Measurements from ENCODE around the gene SPEM3.

Gene SPEM3

GRCh38 chr17:7459961-7460545 lies 31.4 kb downstream of the SPEM3 start:
- H3K9me3 ChIP-seq (ENCODE audit: insufficient read depth, low read depth, low read length) = no peaks in the 10 kb centered on the region
- no peak overlapping the region for H2AFZ ChIP-seq (ENCODE audit: insufficient read depth, low read length, poor library complexity)
- H2BK120ac ChIP-seq (ENCODE audit: insufficient read depth, low read length, poor library complexity) = no peak overlapping the region
- no peak overlapping the region for H4K12ac ChIP-seq (ENCODE audit: low read depth, low read length)
- H3K36me3 ChIP-seq (ENCODE audit: control insufficient read depth in 1 of 2, insufficient read depth in 2 of 2, low read length in 2 of 2) = peaks cover 21 to 22% of the 10 kb centered on the region in 2 experiments
- H3K23ac ChIP-seq (ENCODE audit: low read length) = no peak overlapping the region
- H3K4me2 ChIP-seq (ENCODE audit: low read length) = no peak overlapping the region
- no peak for DNase-seq
- H2AK5ac ChIP-seq (ENCODE audit: low read length) = no peak overlapping the region
- H3K27me3 ChIP-seq (ENCODE audit: insufficient read depth, low read length) = no peaks in the 10 kb centered on the region
- H3K14ac ChIP-seq (ENCODE audit: low read length) = no peak overlapping the region
- H3K4ac ChIP-seq (ENCODE audit: low read depth, low read length) = no peak overlapping the region
- peaks cover 3% of the 10 kb centered on the region for H3K79me1 ChIP-seq (ENCODE audit: low read length)
- no peak overlapping the region for H2BK12ac ChIP-seq (ENCODE audit: low read length)
- WGBS (ENCODE audit: extremely low coverage, insufficient coverage, insufficient read length) = no CpG with 5 or more reads among the region's 3 CpGs
- H3K4me3 ChIP-seq (ENCODE audit: low read depth, low read length) = no peak overlapping the region
- no peak overlapping the region for H3K18ac ChIP-seq (ENCODE audit: low read length)
- H4K8ac ChIP-seq (ENCODE audit: low read depth, low read length) = no peak overlapping the region
- H3K27ac ChIP-seq (ENCODE audit: low read depth, low read length) = no peak overlapping the region
- H3K4me1 ChIP-seq (ENCODE audit: control insufficient read depth in 1 of 2, insufficient read depth in 2 of 2, low read length in 2 of 2) = peaks cover 4 to 5% of the 10 kb centered on the region in 2 experiments
- no peak overlapping the region for H2BK5ac ChIP-seq (ENCODE audit: low read depth, low read length, poor library complexity)
- peaks cover 3% of the 10 kb centered on the region for H3K79me2 ChIP-seq (ENCODE audit: control insufficient read depth, insufficient read depth, low read length, poor library complexity)
- no peak overlapping the region for H4K91ac ChIP-seq (ENCODE audit: low read depth, low read length)
- no peak overlapping the region for H3K9ac ChIP-seq (ENCODE audit: low read length)

- Histone ChIP-seq H3K4ac (ENCODE audit: low read depth, low read length) (no peak overlapping the region), H2BK12ac (ENCODE audit: low read length) (no peak overlapping the region), H2BK5ac (ENCODE audit: low read depth, low read length, poor library complexity) (no peak overlapping the region), H3K36me3 (ENCODE audit: control insufficient read depth in 1 of 2, insufficient read depth in 2 of 2, low read length in 2 of 2) (peaks cover 27 to 28% of the 10 kb centered on the region in 2 experiments), H3K79me1 (ENCODE audit: low read length) (no peaks in the 10 kb centered on the region), H3K4me1 (ENCODE audit: control insufficient read depth in 1 of 2, insufficient read depth in 2 of 2, low read length in 2 of 2) (peaks cover 3 to 4% of the 10 kb centered on the region in 2 experiments), H3K9ac (ENCODE audit: low read length) (no peak overlapping the region), H4K8ac (ENCODE audit: low read depth, low read length) (no peak overlapping the region), H2BK120ac (ENCODE audit: insufficient read depth, low read length, poor library complexity) (no peak overlapping the region), H2AK5ac (ENCODE audit: low read length) (no peak overlapping the region), H3K4me3 (ENCODE audit: low read depth, low read length) (no peak overlapping the region), H3K79me2 (ENCODE audit: control insufficient read depth, insufficient read depth, low read length, poor library complexity) (no peaks in the 10 kb centered on the region), H3K14ac (ENCODE audit: low read length) (no peak overlapping the region), H4K12ac (ENCODE audit: low read depth, low read length) (no peak overlapping the region), H3K4me2 (ENCODE audit: low read length) (no peak overlapping the region), H4K91ac (ENCODE audit: low read depth, low read length) (no peak overlapping the region), H3K23ac (ENCODE audit: low read length) (no peak overlapping the region), H3K27ac (ENCODE audit: low read depth, low read length) (no peak overlapping the region), H3K9me3 (ENCODE audit: insufficient read depth, low read depth, low read length) (no peaks in the 10 kb centered on the region), H3K18ac (ENCODE audit: low read length) (no peak overlapping the region), H3K27me3 (ENCODE audit: insufficient read depth, low read length) (no peaks in the 10 kb centered on the region), H2AFZ (ENCODE audit: insufficient read depth, low read length, poor library complexity) (no peak overlapping the region)
- no CpG with 5 or more reads among the region's 7 CpGs for WGBS (ENCODE audit: extremely low coverage, insufficient coverage, insufficient read length)
- no peak for DNase-seq
Measured at GRCh38 chr17:7460850-7461660, 32.4 kb downstream of the SPEM3 start.

- H3K4ac ChIP-seq (ENCODE audit: low read depth, low read length) = no peak overlapping the region
- no peaks in the 10 kb centered on the region for H3K79me2 ChIP-seq (ENCODE audit: control insufficient read depth, insufficient read depth, low read length, poor library complexity)
- no peak overlapping the region for H2BK5ac ChIP-seq (ENCODE audit: low read depth, low read length, poor library complexity)
- WGBS (ENCODE audit: extremely low coverage, insufficient coverage, insufficient read length) = 100% methylated on average over 3 of the region's 44 CpGs
- H4K12ac ChIP-seq (ENCODE audit: low read depth, low read length) = no peak overlapping the region
- no peaks in the 10 kb centered on the region for H3K79me1 ChIP-seq (ENCODE audit: low read length)
- H3K9me3 ChIP-seq (ENCODE audit: insufficient read depth, low read depth, low read length) = no peaks in the 10 kb centered on the region
- no peak overlapping the region for H2AK5ac ChIP-seq (ENCODE audit: low read length)
- H3K36me3 ChIP-seq (ENCODE audit: control insufficient read depth in 1 of 2, insufficient read depth in 2 of 2, low read length in 2 of 2) = peaks cover 38 to 39% of the 10 kb centered on the region in 2 experiments
- H3K18ac ChIP-seq (ENCODE audit: low read length) = no peak overlapping the region
- no peaks in the 10 kb centered on the region for H3K27me3 ChIP-seq (ENCODE audit: insufficient read depth, low read length)
- no peak overlapping the region for H2BK120ac ChIP-seq (ENCODE audit: insufficient read depth, low read length, poor library complexity)
- H3K14ac ChIP-seq (ENCODE audit: low read length) = no peak overlapping the region
- H2AFZ ChIP-seq (ENCODE audit: insufficient read depth, low read length, poor library complexity) = no peak overlapping the region
- no peak overlapping the region for H4K8ac ChIP-seq (ENCODE audit: low read depth, low read length)
- H3K27ac ChIP-seq (ENCODE audit: low read depth, low read length) = no peak overlapping the region
- no peak overlapping the region for H4K91ac ChIP-seq (ENCODE audit: low read depth, low read length)
- no peak overlapping the region for H3K4me3 ChIP-seq (ENCODE audit: low read depth, low read length)
- H3K23ac ChIP-seq (ENCODE audit: low read length) = no peak overlapping the region
- H2BK12ac ChIP-seq (ENCODE audit: low read length) = no peak overlapping the region
- DNase-seq = no peak
- H3K4me1 ChIP-seq (ENCODE audit: control insufficient read depth in 1 of 2, insufficient read depth in 2 of 2, low read length in 2 of 2) = no peaks in the 10 kb centered on the region
- H3K9ac ChIP-seq (ENCODE audit: low read length) = no peak overlapping the region
- no peak overlapping the region for H3K4me2 ChIP-seq (ENCODE audit: low read length)
Measured at GRCh38 chr17:7462474-7463371, 34.1 kb downstream of the SPEM3 start.

- Histone ChIP-seq H3K27ac (ENCODE audit: low read depth, low read length) (no peak overlapping the region), H3K9ac (ENCODE audit: low read length) (no peak overlapping the region), H3K36me3 (ENCODE audit: control insufficient read depth in 1 of 2, insufficient read depth in 2 of 2, low read length in 2 of 2) (peaks cover 38 to 39% of the 10 kb centered on the region in 2 experiments), H3K4ac (ENCODE audit: low read depth, low read length) (no peak overlapping the region), H2BK5ac (ENCODE audit: low read depth, low read length, poor library complexity) (no peak overlapping the region), H3K23ac (ENCODE audit: low read length) (no peak overlapping the region), H2BK120ac (ENCODE audit: insufficient read depth, low read length, poor library complexity) (no peak overlapping the region), H4K91ac (ENCODE audit: low read depth, low read length) (no peak overlapping the region), H3K27me3 (ENCODE audit: insufficient read depth, low read length) (no peaks in the 10 kb centered on the region), H3K14ac (ENCODE audit: low read length) (no peak overlapping the region), H3K4me2 (ENCODE audit: low read length) (no peak overlapping the region), H2AK5ac (ENCODE audit: low read length) (no peak overlapping the region), H3K18ac (ENCODE audit: low read length) (no peak overlapping the region), H2AFZ (ENCODE audit: insufficient read depth, low read length, poor library complexity) (no peak overlapping the region), H3K4me1 (ENCODE audit: control insufficient read depth in 1 of 2, insufficient read depth in 2 of 2, low read length in 2 of 2) (no peaks in the 10 kb centered on the region), H3K79me1 (ENCODE audit: low read length) (no peaks in the 10 kb centered on the region), H3K79me2 (ENCODE audit: control insufficient read depth, insufficient read depth, low read length, poor library complexity) (no peaks in the 10 kb centered on the region), H3K9me3 (ENCODE audit: insufficient read depth, low read depth, low read length) (no peaks in the 10 kb centered on the region), H4K8ac (ENCODE audit: low read depth, low read length) (no peak overlapping the region), H4K12ac (ENCODE audit: low read depth, low read length) (no peak overlapping the region), H2BK12ac (ENCODE audit: low read length) (no peak overlapping the region), H3K4me3 (ENCODE audit: low read depth, low read length) (no peak overlapping the region)
- no CpG with 5 or more reads among the region's 14 CpGs for WGBS (ENCODE audit: extremely low coverage, insufficient coverage, insufficient read length)
- no peak for DNase-seq
Measured at GRCh38 chr17:7463372-7463846, 34.8 kb downstream of the SPEM3 start.
